Kidney (tissue), 14 donors: ENCODE results near the gene CKS1B. TPM values are rescaled to one million over a fixed set of nuclear protein-coding genes. Genes with fewer than 3 reads are reported as not detected.

Experiments
- DNase-seq, 5 donors: peaks; one replicate each; pipeline ENCODE4 v3.0.0-alpha.2; 2013 to 2020
- FAIRE-seq: peaks from 2 replicates; lab custom pipeline; 2012; peaks lifted over from hg19 to GRCh38; lab: Jason Lieb, UNC
- H3K27ac ChIP-seq, 2 donors: one replicate each; pipeline ENCODE4 v1.7.0; 2013; ENCODE audit warnings: low read depth in 2 of 2, low read length in 2 of 2, inconsistent platforms in 1 of 2
- H3K27me3 ChIP-seq: one replicate; pipeline ENCODE4 v1.7.1; 2013; ENCODE audit warnings: low read length, inconsistent platforms; ENCODE audit not compliant: control insufficient read depth, insufficient read depth
- H3K36me3 ChIP-seq, 3 donors: one replicate each; pipeline versions ENCODE4 v1.7.0 to v1.7.1; 2013; ENCODE audit warnings: low read length in 3 of 3, control low read depth in 1 of 3, inconsistent platforms in 1 of 3; ENCODE audit not compliant: insufficient read depth in 3 of 3, control insufficient read depth in 2 of 3
- H3K4me1 ChIP-seq, 3 donors: one replicate each; pipeline versions ENCODE4 v1.7.0 to v1.7.1; 2013; ENCODE audit warnings: low read length in 3 of 3, inconsistent platforms in 1 of 3, low read depth in 1 of 3; ENCODE audit not compliant: control insufficient read depth in 2 of 3, insufficient read depth in 2 of 3
- H3K4me3 ChIP-seq, 3 donors: one replicate each; pipeline versions ENCODE4 v1.7.0 to v1.8.1; 2013; ENCODE audit warnings: low read length in 3 of 3, control low read depth in 1 of 3, inconsistent platforms in 1 of 3
- H3K9ac ChIP-seq, 3 donors: one replicate each; pipeline versions ENCODE4 v1.7.0 to v1.7.1; 2013; ENCODE audit warnings: low read length in 3 of 3, control low read depth in 1 of 3, inconsistent platforms in 1 of 3
- H3K9me3 ChIP-seq, 3 donors: one replicate each; pipeline versions ENCODE4 v1.7.0 to v1.7.1; 2013; ENCODE audit warnings: low read length in 3 of 3, control low read depth in 1 of 3, inconsistent platforms in 1 of 3; ENCODE audit not compliant: control insufficient read depth in 2 of 3, insufficient read depth in 1 of 3
- CTCF ChIP-seq: IDR thresholded peaks from 3 replicates; pipeline ENCODE4 v1.5.1; 2012; ENCODE audit warnings: mild to moderate bottlenecking, moderate library complexity, borderline replicate concordance; ENCODE audit not compliant: insufficient read depth; ENCODE audit errors: extremely low read depth
- intact Hi-C: fragments of 100-400 bp; cut with DNase I; formaldehyde crosslinking; loops from one replicate; pipeline ENCODE4 v1.11.1; 2022
- polyA plus RNA-seq: library from polyadenylated mRNA; stranded (reverse); fragments of 350-450 nt; fragmentation: Illumina TruSeq; extraction: RNeasy Lipid Tissue Mini Kit (QIAGEN cat#74804); gene quantifications from one replicate; pipeline ENCODE4 v1.2.3, GENCODE V29; 2014; ENCODE audit warnings: low read depth, low replicate concordance; ENCODE audit not compliant: insufficient read depth
- total RNA-seq: library from RNA; stranded (reverse); fragmentation: NEBNext Ultra II Directional; extraction: Animal tissue kit (Norgen Biotek cat#: 25700); gene quantifications from one replicate; pipeline ENCODE4 v1.2.1, GENCODE V29; 2021
- donor health status: control.
- donor health status: control.
- donor health status: control.
- donor health status: control.
- donor health status: control.
- donor health status: DM: yes; HTN: yes; CAD: no.
- donor health status: Normal renal cell carcinoma (clear cell type).

The CKS1B gene
- total and polyA plus RNA-seq, 2 donors from 2014 or later, result 23.1 to 43.1 TPM

- no peak overlapping the region for H3K27ac ChIP-seq
- peaks cover 0 to 53% (median 30%) of the 10 kb centered on the region in 3 donors for H3K4me1 ChIP-seq
- H3K9me3 ChIP-seq, result no peaks in the 10 kb centered on the region
- H3K9ac ChIP-seq, result no peak overlapping the region
- no peaks in the 10 kb centered on the region for H3K36me3 ChIP-seq
- no peaks in the 10 kb centered on the region for H3K27me3 ChIP-seq
- FAIRE-seq, result no peak
- H3K4me3 ChIP-seq, result no peak overlapping the region
- TF ChIP-seq CTCF, result no peak
- intact Hi-C loops, result no loop called here
- DNase-seq, result no peak
These were observed 35.3 kb downstream of the CKS1B start for GRCh38 chr1:155009742-155010141.

GRCh38 chr1:155010211-155010918 lies 35.9 kb downstream of the CKS1B start:
- Histone ChIP-seq H3K4me1 (peaks cover 0 to 48% (median 30%) of the 10 kb centered on the region in 3 donors), H3K9ac (no peak overlapping the region), H3K36me3 (no peaks in the 10 kb centered on the region), H3K27ac (no peak overlapping the region), H3K27me3 (no peaks in the 10 kb centered on the region), H3K9me3 (no peaks in the 10 kb centered on the region), H3K4me3 (no peak overlapping the region)
- no peak for TF ChIP-seq CTCF
- intact Hi-C loops, result no loop called here
- FAIRE-seq, result no peak
- DNase-seq, result peak in 1 of 5 donors; percentile 59

- FAIRE-seq (no peak), DNase-seq (no peak)
- no peaks in the 10 kb centered on the region for H3K36me3 ChIP-seq
- H3K9ac ChIP-seq, result no peak overlapping the region
- H3K4me1 ChIP-seq, result peaks cover 0 to 46% (median 29%) of the 10 kb centered on the region in 3 donors
- no peaks in the 10 kb centered on the region for H3K9me3 ChIP-seq
- no peak overlapping the region for H3K4me3 ChIP-seq
- TF ChIP-seq CTCF, result no peak
- intact Hi-C loops, result no loop called here
- H3K27me3 ChIP-seq, result no peaks in the 10 kb centered on the region
- H3K27ac ChIP-seq, result peak overlapping the region in 1 of 2 donors; percentile 57
These were observed 36.5 kb downstream of the CKS1B start for GRCh38 chr1:155011004-155011416.
